M059J (cell line): ENCODE measurements around the gene SLC9A6. TPM values are rescaled to one million over a fixed set of nuclear protein-coding genes. Genes with fewer than 3 reads are reported as not detected.
"Not testable (repeated sequence)": the region's sequence is repeated elsewhere in the genome, so short reads cannot be mapped to it uniquely, and the experiment has no call there.

Experiments
- DNase-seq: peaks from one replicate; pipeline ENCODE4 v3.0.0-alpha.2; 2012; ENCODE audit warnings: low read depth
- total RNA-seq: library from RNA; depleted of rRNA; stranded (reverse); fragments of >200 nt; shearing (Covaris generic); gene quantifications from 2 replicates; pipeline ENCODE4 v1.2.3, GENCODE V29; 2014

SLC9A6 gene
- total RNA-seq, 1 experiment from 2014 or later: 48.9 TPM

GRCh38 chrX:136029766-136030165 lies 44.5 kb downstream of the SLC9A6 start:
- DNase-seq: no peak

- DNase-seq: peak; percentile 27
These were observed 45.3 kb downstream of the SLC9A6 start for GRCh38 chrX:136030303-136031191.

- no peak for DNase-seq
These were observed 46.4 kb downstream of the SLC9A6 start for GRCh38 chrX:136031626-136032025.

GRCh38 chrX:136032370-136032769 lies 47.1 kb downstream of the SLC9A6 start:
- no peak for DNase-seq

GRCh38 chrX:136034668-136035067 lies 49.4 kb downstream of the SLC9A6 start:
- no peak for DNase-seq

GRCh38 chrX:136035663-136036062 lies 50.4 kb downstream of the SLC9A6 start:
- DNase-seq: no peak

GRCh38 chrX:136039485-136039884 lies 54.2 kb downstream of the SLC9A6 start:
- no peak for DNase-seq

GRCh38 chrX:136039968-136040367 lies 54.7 kb downstream of the SLC9A6 start:
- peak; percentile 67 for DNase-seq

GRCh38 chrX:136041254-136041812 lies 56.1 kb downstream of the SLC9A6 start:
- no peak for DNase-seq

GRCh38 chrX:136045008-136045407 lies 59.8 kb downstream of the SLC9A6 start:
- no peak for DNase-seq

- DNase-seq: no peak
These were observed 61.2 kb downstream of the SLC9A6 start for GRCh38 chrX:136046295-136047015.

- peak; percentile 32 for DNase-seq
These were observed 61.9 kb downstream of the SLC9A6 start for GRCh38 chrX:136047016-136047642.

GRCh38 chrX:136047969-136048368 lies 62.7 kb downstream of the SLC9A6 start:
- peak; percentile 50 for DNase-seq

GRCh38 chrX:136048446-136048845 lies 63.2 kb downstream of the SLC9A6 start:
- no peak for DNase-seq

GRCh38 chrX:136049608-136050007 lies 64.4 kb downstream of the SLC9A6 start:
- no peak for DNase-seq

GRCh38 chrX:136050875-136051274 lies 65.6 kb downstream of the SLC9A6 start:
- not testable (repeated sequence) for DNase-seq

GRCh38 chrX:136051611-136052010 lies 66.4 kb downstream of the SLC9A6 start:
- no peak for DNase-seq

GRCh38 chrX:136055651-136056221 lies 70.5 kb downstream of the SLC9A6 start:
- peak; percentile 67 for DNase-seq

- DNase-seq: no peak
These were observed 72.3 kb downstream of the SLC9A6 start for GRCh38 chrX:136057567-136057966.

- no peak for DNase-seq
These were observed 74.1 kb downstream of the SLC9A6 start for GRCh38 chrX:136059350-136059749.

GRCh38 chrX:136061286-136061685 lies 76.1 kb downstream of the SLC9A6 start:
- no peak for DNase-seq

- DNase-seq: no peak
These were observed 76.5 kb downstream of the SLC9A6 start for GRCh38 chrX:136061696-136062095.
